GM12801 (cell line): ENCODE data around the gene AUTS2.

Experiments
- TF ChIP-seq, protein P1 (sequence below): IDR thresholded peaks from one replicate; pipeline ENCODE4 v1.5.1; 2011; ENCODE audit warnings: control low read depth; ENCODE audit not compliant: insufficient read length; ENCODE audit errors: extremely low read depth

Gene AUTS2

DNA sequence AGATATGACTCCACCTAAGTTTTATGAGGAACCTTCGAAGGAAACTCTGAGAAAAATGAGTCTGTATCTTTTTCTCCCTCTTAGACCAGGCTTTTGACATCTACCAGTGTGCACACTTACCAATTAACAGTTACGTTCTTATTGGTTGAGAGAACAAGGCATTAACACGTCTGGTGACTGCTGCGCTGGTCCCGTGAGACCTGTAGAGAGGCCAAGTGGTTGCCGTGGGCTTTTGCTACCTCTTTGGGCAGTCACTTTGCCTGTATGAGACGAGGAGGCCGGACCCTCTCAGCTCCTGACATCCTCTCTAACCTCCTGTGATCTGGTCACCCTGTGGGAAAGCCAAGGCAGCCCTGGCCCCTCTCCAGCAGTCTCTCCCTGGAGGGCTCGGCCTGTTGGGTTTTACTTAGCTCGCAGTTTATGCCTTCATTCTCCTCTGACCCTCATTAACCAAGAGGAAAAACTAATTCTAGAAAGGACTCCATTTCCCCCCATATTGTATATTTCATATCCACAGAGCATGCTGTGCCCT, 1019.8 kb downstream of the AUTS2 start:
- TF ChIP-seq, protein P1, sequence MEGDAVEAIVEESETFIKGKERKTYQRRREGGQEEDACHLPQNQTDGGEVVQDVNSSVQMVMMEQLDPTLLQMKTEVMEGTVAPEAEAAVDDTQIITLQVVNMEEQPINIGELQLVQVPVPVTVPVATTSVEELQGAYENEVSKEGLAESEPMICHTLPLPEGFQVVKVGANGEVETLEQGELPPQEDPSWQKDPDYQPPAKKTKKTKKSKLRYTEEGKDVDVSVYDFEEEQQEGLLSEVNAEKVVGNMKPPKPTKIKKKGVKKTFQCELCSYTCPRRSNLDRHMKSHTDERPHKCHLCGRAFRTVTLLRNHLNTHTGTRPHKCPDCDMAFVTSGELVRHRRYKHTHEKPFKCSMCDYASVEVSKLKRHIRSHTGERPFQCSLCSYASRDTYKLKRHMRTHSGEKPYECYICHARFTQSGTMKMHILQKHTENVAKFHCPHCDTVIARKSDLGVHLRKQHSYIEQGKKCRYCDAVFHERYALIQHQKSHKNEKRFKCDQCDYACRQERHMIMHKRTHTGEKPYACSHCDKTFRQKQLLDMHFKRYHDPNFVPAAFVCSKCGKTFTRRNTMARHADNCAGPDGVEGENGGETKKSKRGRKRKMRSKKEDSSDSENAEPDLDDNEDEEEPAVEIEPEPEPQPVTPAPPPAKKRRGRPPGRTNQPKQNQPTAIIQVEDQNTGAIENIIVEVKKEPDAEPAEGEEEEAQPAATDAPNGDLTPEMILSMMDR: no peak

DNA sequence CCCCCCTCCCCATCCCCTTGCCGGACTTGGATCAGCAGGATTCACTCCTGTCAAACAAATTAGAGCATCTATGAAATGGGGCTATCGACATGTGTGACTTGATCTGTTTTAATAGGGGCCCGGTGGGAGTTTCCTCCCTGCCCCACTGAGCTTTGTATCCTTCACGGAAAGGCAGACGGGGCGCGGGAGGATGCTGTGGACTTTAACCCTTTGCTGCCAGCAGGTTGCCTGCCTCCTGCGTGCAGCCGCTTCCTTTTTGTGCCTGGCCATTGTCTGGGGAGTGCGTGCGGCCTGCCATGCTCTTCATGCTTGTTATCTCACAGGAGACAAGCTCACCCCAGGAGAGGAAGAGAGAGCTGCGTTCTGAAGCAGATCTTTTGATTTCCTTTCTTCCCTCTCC, 1020.9 kb downstream of the AUTS2 start:
- TF ChIP-seq, protein P1: no peak

DNA sequence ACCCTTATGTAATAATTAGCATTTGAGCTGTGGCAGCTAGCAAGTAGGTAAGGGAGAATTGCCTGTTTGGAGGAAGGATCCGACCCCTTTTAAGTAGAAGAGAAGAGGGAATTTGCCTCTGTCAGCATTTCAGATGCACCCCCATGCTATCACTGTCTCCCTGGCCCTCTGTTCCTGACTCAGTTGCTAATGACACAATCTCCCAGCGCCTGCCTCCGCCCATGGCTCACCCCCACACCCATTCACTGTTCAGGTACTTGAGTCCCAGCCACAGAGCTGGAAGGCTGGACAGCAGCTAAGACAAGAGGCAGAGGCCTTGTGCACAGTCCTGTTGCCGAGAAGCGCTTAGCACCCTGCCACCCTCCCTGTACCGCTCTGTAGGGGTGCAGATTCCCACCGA, 1021.4 kb downstream of the AUTS2 start:
- TF ChIP-seq, protein P1: no peak

DNA sequence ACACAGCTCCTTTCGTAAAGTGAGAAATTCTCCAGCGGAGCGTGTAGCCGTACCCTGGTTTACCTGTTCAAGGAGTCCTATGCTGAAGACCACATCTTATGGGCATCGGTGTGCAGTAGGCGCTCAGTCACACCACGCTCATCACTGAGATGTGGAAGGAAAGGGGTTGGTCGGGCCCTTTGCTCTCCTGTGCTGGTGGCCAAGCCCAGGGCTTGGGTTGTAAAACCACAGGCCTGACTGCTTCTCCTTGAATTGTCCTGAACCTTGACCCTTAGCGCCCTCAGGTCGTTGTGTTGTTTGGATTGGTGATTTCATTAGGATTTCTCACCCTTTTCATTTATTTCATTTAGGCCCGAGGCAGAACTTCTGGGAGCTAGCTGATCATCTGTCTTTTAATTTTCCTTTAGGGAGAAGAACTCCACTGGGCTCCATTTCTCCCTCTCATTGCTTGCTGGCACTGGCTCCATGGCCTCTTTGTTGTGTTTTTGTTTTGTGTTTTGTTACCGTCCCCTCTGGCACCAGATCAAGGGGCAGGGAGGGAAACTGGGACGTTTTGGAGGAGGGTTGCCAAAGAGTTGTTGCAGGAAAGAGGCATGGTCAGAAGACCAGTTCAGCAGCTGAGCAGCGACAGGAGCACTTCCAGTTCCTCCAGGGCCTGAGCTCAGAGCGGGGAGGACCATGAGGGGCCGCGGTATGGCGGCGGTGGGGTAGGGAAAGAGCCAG, 1022.2 kb downstream of the AUTS2 start:
- TF ChIP-seq, protein P1: no peak

DNA sequence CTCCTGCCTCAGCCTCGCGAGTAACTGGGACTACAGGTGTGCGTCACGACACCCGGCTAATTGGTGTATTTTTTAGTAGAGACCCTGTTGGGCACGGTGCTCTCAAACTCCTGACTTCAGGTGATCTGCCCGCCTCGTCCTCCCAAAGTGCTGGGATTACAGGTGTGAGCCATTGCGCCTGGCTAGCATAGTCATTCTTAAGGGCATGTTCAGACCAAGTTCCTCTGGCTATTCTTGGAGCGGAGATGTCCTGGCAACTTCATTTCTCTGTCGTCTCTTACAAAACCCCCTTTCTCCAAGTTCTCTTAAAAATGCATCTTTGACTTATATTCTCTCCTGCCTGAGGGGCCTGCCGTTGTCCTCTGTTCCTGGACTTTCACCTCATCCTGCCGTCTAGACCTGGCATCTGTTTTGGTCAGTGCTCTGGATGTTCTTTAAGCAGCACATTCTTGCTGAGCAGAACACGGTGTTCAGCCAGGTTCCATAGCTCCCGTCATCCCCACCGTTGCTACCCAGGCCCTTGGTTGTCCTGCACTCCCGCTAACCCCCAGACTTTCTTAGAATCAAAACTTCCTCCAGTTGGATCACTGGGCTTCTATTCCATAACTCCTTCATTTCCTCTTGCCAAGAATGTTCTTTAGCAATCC, 1023.8 kb downstream of the AUTS2 start:
- TF ChIP-seq, protein P1: no peak

DNA sequence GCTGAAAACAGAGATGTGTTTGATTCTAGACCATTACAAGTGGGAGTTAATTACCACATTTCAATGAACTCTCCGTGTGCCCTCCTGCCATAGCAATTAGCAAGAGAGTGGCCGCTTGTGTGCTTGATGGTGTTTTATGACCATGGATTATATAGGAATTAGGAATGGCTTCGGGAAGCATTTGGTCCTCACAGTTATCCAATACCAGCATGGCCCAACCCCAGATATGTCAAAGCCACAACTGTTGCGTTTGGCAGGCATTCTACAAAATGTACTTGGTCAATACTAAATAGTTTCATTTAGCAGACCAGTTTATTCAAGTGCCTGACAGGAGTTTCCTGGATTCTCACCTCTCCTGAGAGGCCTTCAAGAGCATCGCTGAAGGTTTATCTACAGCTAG, 1024.7 kb downstream of the AUTS2 start:
- TF ChIP-seq, protein P1: no peak

DNA sequence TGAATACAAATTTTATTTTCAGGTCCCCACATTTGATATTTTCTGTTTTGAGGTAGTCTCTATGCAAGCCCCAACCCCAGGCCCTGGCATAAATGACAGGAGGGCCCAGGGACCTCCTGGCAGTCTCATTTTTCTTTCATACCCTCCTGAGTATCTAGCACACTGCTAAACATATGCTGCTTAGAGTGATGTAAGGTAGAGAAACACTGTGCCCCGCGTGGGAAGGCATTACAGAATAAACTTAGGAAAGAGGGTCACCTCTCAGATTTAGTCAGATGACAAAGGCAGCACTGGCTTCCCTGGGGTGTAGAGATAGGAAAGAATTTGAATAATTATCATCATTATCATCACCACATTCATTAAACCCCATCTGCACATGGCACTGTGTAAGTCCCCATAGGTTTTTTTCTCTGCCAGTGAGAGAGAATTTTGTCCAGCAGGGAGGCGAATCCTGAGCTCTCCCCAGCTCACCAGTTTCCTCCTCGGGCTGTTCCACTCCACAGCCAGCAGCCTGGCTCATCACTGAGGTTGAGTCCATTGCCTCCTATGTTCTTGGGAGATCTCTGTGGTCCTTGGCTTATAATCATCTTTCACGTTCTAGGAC, 1026.3 kb downstream of the AUTS2 start:
- TF ChIP-seq, protein P1: no peak
